GM18907 (cell line): ENCODE data around the gene PFAS.
"Not testable (repeated sequence)": the region's sequence is repeated elsewhere in the genome, so short reads cannot be mapped to it uniquely, and the experiment has no call there.

ENCODE experiments used
- ATAC-seq: cut with Tn5 transposase; IDR thresholded peaks from one replicate; pipeline ENCODE4 v1.9.1; 2021; ENCODE audit warnings: mild to moderate bottlenecking, moderate library complexity; ENCODE audit not compliant: unreplicated experiment

PFAS gene

DNA sequence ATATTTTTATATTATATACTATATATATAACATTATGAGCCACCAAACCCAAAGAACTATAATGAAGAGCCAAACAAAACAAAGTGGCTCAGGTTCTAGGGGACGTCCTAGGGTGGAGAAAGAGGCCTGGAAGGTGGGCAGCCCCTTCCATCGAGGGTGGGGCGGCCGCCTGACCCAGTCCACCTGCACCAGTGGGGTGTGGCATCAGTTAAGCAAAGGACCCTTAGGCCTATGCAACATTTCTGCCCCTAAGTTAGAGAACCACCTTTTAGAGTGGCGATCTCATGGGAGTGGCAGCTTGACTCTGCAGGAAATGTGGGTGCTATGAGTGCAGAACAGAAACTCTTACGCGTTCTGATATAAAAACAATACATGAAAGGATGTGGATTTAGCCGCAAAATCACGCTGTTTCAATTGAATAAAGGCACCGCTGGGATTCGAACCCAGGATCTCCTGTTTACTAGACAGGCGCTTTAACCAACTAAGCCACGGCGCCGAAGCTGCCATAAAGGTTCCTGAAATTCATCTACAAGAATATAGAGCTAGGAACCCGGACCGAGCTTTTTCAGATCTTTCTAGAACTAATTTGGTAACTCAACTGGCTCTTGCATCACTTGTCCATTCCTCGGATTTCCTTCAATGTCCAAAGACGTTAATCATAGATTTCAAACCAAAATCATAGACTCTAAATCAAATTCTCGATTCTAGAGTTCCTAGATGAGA is 23.1 kb upstream of the PFAS start:
- ATAC-seq: no peak

DNA sequence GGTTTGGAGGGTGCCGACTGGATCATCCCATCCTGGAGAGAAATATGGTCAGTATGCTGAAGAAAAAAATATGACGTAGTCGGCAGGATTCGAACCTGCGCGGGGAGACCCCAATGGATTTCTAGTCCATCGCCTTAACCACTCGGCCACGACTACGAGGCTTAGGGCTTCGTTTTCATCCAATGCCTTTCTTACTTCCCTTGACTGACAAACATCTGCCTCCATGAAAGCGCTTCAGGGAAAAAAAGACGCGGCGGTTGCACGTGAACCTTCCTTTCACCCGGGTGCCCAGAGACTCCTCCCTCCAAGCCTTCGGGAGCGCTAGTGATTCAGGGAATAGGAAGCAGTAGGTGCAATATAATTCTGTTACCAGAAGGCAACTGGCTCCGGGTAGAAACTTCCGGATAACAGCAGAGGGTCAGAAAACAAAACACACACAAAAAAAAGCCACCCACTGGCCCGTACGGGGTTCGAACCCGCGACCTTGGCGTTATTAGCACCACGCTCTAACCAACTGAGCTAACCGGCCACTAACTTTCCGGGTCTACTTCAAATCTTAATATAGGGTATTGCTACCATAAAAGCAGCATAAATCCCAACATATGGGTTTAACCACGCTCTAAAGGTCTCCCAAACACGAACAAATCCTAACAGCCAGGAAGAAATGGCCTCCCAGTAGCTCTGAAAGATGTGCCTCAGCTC is 22.4 kb upstream of the PFAS start:
- ATAC-seq: no peak

DNA sequence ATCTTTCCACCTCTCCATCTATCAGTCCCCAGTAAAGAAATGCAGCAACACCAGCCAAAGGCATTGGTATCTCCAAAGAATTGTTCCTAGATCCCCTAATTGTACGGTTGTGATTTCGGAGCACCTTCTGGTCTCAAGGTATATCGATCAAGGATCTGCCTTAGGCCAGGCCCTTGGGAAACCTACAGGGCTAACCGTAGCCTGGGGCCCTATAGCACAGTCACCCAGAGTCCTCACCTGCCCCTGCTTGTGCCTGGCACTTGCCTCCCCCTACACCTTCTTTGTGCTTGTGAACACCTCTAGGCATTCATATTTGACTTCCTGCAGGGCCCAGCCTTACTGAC is 21.9 kb upstream of the PFAS start:
- no peak for ATAC-seq

DNA sequence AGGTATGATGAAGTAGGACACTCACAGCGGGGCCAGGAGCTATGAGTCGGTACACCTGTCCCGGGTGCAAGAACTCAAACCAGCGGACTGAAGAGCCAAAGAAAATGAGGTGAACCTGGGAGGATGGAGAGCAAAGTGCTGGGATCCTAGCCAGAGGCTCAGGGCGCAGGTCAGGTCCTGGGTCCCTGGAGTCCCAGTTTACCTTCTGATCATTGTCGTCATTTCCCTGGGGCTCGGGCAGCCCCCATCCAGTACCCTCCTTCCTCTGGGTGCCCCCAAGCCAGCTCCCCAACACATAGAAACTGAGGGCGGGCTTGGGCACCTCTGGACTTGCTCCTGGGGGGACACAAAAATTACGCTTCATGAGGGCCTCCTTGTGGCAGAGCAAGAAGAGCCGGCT is 17.4 kb upstream of the PFAS start:
- no peak for ATAC-seq

DNA sequence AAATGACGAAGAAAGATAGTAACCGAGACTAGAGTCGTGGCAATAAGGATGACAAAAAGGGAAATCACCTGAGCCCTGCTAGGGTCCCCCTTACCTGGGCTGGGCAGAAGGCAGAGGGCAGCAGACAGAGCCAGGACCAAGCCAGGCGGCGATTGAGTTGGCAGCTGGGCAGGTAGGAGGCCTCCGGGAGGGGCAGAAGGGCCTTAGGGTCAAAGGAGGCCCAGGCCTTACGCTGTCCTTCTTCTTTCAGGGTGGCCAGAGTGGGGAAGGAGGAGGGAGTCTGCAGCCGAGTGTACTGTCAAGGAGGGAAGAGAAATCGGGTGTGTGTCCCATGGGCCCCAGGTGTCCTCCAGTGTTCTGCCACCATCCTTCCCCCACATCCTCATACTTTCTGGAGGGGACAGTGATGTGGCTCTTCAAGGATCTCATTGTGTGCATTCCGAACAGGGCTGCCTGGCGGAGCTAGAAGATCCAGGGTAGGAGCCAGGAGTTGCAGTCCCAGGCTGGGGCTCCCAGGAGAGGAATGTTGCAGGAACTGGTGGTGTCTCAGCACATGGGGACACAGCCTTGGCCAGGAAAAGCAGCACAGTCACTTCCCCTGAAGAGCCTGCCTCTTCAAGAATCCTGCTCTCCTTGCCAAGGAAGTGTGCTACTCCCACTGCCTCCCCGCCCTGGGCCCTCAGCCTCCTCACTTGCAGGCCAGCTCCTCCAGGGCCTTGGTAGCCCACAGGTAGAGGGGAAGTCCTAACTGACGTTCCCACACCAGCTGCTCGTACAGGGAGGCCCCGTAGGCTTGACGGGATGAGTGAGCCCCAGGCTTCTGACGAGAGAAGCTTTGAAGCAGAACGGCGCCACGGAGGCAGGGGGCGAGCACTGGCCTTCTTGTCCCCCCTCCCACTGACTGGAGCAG is 14.5 kb upstream of the PFAS start:
- ATAC-seq: no peak

DNA sequence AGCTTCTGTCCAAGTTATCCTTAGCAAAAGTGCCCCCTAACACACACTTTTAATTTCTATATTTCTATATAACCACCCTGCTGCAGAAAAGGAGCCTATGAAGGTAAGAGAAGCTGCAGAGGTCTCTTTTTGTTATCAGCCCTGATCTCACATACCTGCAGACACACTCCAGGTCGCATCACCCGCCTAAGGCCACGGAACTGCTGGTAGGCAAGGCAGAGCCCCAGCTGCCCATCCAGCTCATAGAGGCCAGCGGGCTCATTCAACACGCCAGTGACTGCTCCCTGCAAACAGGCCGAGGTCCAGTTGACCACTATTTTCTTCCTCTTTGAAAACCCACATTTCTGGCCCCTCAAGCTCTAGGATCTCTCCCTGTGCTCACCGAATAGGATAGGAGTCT is 13.4 kb upstream of the PFAS start:
- ATAC-seq: no peak

DNA sequence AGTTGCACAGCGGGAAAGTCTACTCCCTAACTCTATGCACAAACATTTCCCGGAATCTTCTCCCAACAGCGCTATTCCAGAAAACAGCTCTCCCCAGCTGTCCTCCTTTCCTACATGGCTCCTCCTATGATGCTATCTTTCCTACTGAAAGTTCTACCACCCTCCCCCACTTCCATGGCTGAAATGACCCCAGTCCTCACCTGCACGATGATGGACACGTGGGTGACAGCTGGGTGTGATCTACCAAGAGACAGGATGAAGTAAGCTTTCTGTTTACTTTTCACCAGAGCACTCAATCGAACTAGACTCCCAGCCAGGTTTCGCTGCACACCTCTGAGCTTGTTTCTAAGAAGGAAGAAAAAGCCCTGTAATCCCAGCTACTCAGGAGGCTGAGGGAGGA is 11.9 kb upstream of the PFAS start:
- ATAC-seq: no peak

DNA sequence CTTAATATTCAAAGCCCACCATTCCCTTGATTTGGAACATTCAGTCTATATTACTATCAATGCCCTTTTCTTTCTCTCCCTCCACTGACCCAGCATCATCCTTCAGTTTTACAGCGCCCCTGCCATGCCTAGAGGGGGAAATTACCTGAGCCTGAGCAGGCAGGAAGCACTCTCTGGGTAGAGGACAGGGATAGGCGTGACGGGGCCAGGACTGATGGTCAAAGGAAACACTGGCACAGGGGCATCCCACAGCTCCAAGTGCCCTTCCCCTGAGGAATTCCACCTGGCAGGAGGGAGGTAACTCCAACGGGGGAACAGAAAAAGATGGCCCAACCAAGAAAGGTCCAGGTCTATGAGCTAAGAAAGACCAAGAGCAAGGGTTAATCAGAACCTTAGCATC is 11.2 kb upstream of the PFAS start:
- no peak for ATAC-seq

DNA sequence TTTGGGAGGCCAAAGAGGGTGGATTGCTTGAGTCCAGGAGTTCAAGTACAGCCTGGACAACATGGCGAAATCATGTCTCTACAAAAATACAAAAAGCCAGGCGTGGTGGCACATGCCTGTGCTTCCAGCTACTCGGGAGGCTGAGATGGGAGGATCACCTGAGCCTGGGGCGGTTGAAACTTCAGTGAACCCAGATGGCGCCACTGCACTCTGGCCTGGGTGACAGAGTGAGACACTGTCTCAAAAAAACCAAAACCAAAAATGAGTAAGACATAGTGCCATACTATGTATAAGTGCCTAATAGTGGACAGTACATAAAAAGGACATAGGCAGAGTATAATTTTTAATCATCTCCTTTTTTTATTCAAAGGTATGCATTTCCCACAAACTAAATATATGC is 5.3 kb upstream of the PFAS start:
- no peak for ATAC-seq

DNA sequence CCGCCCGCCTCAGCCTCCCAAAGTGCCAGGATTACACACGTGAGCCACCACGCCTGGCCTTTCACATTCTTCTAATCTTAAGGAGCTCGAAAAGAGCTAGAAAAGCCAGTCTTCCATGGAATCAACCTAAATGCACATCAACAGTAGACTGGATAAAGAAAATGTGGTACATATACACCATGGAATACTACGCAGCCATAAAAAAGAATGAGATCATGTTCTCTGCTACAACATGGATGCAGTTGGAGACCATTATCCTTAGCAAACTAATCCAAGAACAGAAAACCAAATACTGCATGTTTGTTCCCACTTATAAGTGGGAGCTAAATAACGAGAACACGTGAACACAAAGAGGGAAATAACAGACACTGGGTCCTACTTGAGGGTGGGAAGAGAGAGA is 4.3 kb upstream of the PFAS start:
- ATAC-seq: no peak

DNA sequence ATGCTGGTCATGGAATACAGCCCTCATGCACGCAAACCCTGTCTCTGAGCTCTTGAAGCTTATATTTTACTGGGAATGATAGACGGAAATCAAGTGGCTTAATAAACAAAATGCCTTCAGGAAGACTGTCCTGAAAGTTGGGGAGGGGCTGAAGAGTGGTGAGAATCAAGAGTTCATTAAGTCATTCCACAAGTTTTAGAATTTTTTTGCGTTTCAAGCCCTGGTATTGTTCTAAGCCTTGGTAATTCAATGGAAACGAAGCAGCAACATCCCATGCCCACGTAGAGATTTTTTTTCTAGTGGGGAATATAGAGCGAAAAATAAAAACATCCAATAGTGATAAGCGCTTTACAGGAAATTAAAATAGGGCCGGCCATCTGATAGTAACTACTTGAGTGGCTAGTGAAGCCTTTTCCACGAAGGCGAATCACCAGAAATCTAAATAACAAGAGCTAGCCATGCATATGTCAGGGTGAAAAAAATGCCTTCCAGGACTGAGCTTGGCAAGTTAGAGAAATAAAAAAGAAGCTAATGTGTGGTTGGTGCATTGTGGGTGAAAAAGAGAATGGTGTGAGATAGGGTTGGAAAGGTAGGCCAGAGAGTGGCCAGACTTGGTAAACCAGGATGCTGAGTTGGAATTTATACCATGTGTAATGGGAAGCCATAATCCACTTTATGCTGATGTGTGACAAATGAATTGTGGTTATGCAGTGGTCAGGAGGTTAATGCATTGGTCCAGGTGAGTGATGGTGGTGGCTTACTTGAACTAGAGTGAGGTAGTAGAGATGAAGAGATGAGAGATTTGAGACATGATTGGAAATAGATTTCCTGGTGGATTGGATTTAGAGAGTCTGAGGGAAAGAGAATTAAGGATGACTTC is 772 bp downstream of the PFAS start:
- no peak for ATAC-seq

DNA sequence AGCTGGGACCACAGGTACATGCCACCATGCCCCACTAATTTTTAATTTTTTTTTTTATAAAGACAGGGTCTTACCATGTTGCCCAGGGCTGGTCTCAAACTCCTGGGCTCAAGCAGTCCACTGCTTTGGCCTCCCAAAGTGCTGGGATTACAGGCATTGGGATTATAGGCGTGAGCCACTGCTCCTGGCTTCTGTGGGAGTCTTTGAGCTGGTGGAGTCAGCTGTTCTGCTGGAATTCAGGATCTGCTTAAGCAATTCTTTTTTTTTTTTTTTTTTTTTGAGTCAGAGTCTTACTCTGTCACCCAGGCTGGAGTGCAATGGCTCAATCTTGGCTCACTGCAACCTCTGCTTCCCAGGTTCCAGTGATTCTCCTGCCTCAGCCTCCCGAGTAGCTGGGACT is 2.3 kb downstream of the PFAS start:
- ATAC-seq: not testable (repeated sequence)

DNA sequence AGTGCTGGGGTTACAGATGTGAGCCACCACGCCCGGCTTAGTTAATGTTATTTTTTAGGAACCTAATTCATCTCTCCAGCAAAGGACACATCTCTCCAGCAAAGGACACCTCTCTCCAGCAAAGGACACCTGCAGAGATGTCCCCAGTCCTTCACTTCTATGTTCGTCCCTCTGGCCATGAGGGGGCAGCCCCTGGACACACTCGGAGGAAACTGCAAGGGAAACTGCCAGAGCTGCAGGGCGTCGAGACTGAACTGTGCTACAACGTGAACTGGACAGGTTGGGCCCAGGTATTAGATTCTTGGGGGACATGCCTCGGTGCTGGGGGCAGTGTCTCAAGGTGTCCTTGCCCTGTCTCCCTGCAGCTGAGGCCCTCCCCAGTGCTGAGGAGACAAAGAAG is 4.7 kb downstream of the PFAS start:
- no peak for ATAC-seq

DNA sequence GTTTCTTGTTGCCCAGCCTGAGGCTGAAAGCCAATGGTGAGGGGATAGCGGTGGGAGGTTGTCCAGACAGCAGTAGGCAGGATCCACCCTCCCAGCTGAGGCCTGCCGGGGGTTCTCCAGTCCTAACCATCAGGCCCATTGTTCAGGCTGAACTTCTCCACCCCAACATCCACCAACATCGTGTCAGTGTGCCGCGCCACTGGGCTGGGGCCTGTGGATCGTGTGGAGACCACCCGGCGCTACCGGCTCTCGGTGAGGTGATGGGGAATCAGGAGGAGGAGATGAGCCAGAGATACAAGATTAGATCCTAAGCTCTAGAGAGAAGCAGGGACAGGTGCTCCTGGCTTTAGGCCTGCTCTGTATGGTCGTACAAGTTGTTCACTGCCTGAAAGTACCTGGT is 5.8 kb downstream of the PFAS start:
- ATAC-seq: no peak

DNA sequence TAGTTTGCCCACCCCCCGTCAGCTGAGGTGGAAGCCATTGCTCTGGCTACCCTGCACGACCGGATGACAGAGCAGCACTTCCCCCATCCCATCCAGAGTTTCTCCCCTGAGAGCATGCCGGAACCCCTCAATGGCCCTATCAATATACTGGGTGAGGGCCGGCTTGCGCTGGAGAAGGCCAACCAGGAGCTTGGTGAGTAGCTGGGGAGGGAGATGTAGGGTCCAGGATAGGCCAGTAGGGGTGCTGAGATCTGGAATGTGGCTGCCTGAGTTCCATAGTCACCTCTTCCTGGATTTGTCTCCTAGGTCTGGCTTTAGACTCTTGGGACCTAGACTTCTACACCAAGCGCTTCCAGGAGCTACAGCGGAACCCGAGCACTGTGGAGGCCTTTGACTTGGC is 6.4 kb downstream of the PFAS start:
- ATAC-seq: no peak

DNA sequence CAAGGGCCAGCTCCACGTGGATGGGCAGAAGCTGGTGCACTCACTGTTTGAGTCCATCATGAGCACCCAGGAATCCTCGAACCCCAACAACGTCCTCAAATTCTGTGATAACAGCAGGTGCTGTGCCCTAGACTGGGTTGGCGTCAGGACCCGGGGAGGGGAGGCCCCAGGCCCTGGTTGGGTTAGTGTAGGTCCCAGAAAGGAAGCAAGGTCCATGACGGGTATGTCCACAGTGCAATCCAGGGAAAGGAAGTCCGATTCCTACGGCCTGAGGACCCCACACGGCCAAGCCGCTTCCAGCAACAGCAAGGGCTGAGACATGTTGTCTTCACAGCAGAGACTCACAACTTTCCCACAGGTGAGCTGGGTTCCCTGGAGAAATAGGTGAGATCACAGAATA is 7.2 kb downstream of the PFAS start:
- ATAC-seq: no peak

DNA sequence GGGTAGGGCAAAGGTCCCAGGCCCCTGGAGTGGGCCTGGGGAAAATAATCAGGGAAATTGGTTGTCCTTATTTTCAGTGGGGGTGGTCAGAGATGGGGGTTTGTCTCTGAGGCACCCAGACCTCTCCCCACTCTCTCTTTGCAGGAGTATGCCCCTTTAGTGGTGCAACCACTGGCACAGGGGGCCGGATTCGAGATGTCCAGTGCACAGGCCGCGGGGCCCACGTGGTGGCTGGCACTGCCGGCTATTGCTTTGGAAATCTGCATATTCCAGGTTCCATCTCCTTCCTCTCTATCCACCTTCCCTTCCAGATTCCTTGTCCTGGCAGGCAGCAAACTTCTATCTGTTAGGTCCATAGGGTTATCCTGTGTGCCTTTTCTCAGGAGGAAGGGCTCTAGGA is 7.6 kb downstream of the PFAS start:
- ATAC-seq: no peak

DNA sequence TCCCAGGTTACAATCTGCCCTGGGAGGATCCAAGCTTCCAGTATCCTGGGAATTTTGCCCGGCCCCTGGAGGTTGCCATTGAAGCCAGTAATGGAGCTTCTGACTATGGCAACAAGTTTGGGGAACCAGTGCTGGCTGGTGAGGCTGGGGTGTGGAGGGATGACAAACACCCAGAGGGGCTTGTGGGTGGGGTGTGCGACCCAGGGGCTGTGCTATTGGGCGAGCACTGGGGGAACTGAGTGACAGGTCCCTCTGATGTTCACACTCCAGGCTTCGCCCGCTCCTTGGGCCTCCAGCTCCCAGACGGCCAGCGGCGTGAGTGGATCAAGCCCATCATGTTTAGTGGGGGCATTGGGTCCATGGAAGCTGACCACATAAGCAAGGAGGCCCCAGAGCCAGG is 8.7 kb downstream of the PFAS start:
- no peak for ATAC-seq

DNA sequence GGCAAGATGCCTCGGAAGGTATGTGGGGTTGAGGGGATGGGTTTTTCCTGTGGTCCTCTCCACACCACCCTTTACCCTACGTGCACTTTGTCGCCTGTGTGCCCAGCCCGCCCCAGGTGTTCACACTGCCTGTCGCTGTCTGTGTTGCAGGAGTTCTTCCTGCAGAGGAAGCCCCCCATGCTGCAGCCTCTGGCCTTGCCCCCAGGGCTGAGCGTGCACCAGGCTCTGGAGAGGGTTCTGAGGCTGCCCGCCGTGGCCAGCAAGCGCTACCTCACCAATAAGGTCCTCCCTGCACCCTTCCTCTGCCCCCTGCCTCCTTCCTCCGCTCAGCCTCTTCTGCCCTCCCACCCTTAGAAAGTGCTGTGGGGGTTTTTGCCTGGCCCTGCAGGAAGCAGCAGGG is 15.2 kb downstream of the PFAS start:
- no peak for ATAC-seq

DNA sequence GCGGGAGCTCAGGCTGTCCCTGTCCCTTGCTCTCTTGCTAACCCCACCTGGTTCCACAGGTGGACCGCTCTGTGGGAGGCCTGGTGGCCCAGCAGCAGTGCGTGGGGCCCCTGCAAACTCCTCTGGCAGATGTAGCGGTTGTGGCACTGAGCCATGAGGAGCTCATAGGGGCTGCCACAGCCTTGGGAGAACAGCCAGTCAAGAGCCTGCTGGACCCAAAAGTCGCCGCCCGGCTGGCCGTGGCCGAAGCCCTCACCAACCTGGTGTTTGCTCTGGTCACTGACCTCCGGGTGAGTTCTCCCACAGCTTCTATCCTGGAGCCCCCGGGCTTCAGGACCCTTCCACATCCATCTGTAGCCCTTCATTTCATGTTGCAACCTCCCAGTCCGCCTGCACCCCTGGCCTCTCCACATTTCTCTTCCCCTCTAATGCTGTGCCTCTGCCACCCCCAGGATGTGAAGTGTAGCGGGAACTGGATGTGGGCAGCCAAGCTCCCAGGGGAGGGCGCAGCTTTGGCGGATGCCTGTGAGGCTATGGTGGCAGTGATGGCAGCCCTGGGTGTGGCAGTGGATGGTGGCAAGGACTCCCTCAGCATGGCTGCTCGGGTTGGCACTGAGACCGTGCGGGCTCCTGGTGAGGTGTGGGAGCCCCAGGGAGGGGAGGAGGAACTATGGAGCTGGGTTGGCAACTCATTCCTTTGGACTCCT is 15.9 kb downstream of the PFAS start:
- ATAC-seq: no peak
